ENCODE data around the gene UBTD1. TPM values are rescaled to one million over a fixed set of nuclear protein-coding genes. Genes with fewer than 3 reads are reported as not detected.

UBTD1 gene
- total RNA-seq, 1 experiment from 2014 or later, result 19.0 TPM

DNA sequence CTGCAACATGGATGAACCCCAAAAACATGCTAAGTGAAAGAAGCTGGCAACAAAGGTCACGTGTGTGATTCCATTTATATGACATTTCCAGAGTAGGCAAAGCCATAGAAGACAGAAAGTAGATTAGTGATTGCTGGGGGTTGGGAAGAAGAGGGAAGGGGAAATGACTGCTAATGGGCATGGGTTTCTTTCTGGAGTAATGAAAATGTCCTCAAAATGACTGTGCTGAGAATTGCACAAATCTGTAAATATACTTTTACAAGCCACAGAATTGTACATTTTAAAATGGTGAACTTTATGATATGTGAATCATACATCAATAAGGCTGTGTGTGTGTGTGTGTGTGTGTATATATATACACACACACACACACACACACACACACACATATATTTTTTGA, 16.3 kb upstream of the UBTD1 start:
- H2AK5ac ChIP-seq (ENCODE audit: insufficient read length, low read length), result no peak overlapping the region
- H3K14ac ChIP-seq (ENCODE audit: insufficient read depth, low read length), result no peak overlapping the region
- H3K27me3 ChIP-seq (ENCODE audit: insufficient read depth, low read length), result no peaks in the 10 kb centered on the region
- no peak overlapping the region for H3T11ph ChIP-seq (ENCODE audit: low read length)
- no peak overlapping the region for H2BK15ac ChIP-seq (ENCODE audit: low read depth, low read length)
- H4K91ac ChIP-seq (ENCODE audit: insufficient read length, low read depth, low read length), result no peak overlapping the region
- no peaks in the 10 kb centered on the region for H3K9me3 Mint-ChIP-seq
- DNase-seq, result no peak
- peaks cover 6 to 36% (median 36%) of the 10 kb centered on the region in 3 experiments; a peak in 6 of 7 replicates for H3K36me3 Mint-ChIP-seq (ENCODE audit: insufficient read depth in 1 of 3, low read depth in 3 of 3)
- H3K4me2 ChIP-seq (ENCODE audit: insufficient read depth, insufficient read length, low read length), result no peak overlapping the region
- TF ChIP-seq, protein P1, sequence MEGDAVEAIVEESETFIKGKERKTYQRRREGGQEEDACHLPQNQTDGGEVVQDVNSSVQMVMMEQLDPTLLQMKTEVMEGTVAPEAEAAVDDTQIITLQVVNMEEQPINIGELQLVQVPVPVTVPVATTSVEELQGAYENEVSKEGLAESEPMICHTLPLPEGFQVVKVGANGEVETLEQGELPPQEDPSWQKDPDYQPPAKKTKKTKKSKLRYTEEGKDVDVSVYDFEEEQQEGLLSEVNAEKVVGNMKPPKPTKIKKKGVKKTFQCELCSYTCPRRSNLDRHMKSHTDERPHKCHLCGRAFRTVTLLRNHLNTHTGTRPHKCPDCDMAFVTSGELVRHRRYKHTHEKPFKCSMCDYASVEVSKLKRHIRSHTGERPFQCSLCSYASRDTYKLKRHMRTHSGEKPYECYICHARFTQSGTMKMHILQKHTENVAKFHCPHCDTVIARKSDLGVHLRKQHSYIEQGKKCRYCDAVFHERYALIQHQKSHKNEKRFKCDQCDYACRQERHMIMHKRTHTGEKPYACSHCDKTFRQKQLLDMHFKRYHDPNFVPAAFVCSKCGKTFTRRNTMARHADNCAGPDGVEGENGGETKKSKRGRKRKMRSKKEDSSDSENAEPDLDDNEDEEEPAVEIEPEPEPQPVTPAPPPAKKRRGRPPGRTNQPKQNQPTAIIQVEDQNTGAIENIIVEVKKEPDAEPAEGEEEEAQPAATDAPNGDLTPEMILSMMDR (conservative IDR thresholded peaks at IDR 0.05), result no peak
- no peak overlapping the region for H2BK12ac ChIP-seq (ENCODE audit: insufficient read length, low read depth, low read length)
- no peaks in the 10 kb centered on the region for H3K9me3 ChIP-seq (ENCODE audit: control insufficient read depth, low read depth, low read length)
- H2BK5ac ChIP-seq (ENCODE audit: insufficient read length, low read length), result no peak overlapping the region
- peaks cover 10% of the 10 kb centered on the region for H3K79me1 ChIP-seq (ENCODE audit: insufficient read depth, low read depth, low read length, poor library complexity, severe bottlenecking)
- no peak overlapping the region for H3K56ac ChIP-seq (ENCODE audit: insufficient read length, low read depth, low read length)
- no peaks in the 10 kb centered on the region for H4K20me1 ChIP-seq (ENCODE audit: control insufficient read depth, insufficient read depth, insufficient read length)
- H3K4ac ChIP-seq (ENCODE audit: low read depth, low read length), result no peak overlapping the region
- no peak overlapping the region for H3K9ac ChIP-seq (ENCODE audit: extremely low read depth, insufficient read length, low read length)
- no peak overlapping the region; a peak in 1 of 7 replicates for H3K27ac Mint-ChIP-seq
- H3K4me1 ChIP-seq (ENCODE audit: insufficient read depth, low read length), result peaks cover 4% of the 10 kb centered on the region; the same call in 1 of the 2 replicates
- no peaks in the 10 kb centered on the region for H3K27me3 Mint-ChIP-seq (ENCODE audit: low read depth)
- H2BK120ac ChIP-seq (ENCODE audit: low read depth, low read length, poor library complexity, severe bottlenecking), result no peak overlapping the region
- H3K79me2 ChIP-seq (ENCODE audit: insufficient read depth, low read length), result no peaks in the 10 kb centered on the region; the same call in 1 of the 2 replicates
- no peak overlapping the region for H3K4me3 Mint-ChIP-seq
- H2BK20ac ChIP-seq (ENCODE audit: low read depth, low read length, poor library complexity, severe bottlenecking), result no peak overlapping the region
- H3K23me2 ChIP-seq (ENCODE audit: insufficient read length, low read depth, low read length, poor library complexity, severe bottlenecking), result no peaks in the 10 kb centered on the region
- H3K4me1 Mint-ChIP-seq, result peaks cover 20 to 21% of the 10 kb centered on the region in 2 experiments
- H3K27ac ChIP-seq (ENCODE audit: insufficient read length, low read depth, low read length), result no peak overlapping the region
- no peak overlapping the region for H3K18ac ChIP-seq (ENCODE audit: insufficient read length, low read depth, low read length)
- H4K5ac ChIP-seq (ENCODE audit: insufficient read length, low read depth, low read length), result no peak overlapping the region
- no peak overlapping the region for H2AFZ ChIP-seq (ENCODE audit: low read length)
- no peak overlapping the region for H4K8ac ChIP-seq (replicated peaks; ENCODE audit: insufficient read length, low read depth, low read length)
- no peak overlapping the region for H3K23ac ChIP-seq (ENCODE audit: insufficient read length, low read depth, low read length)
- no CpG with 5 or more reads among the region's 1 CpG for WGBS (ENCODE audit: extremely low coverage, insufficient read length, low lambda C conversion rate)
